GM10847 (cell line): ENCODE results near the gene NEDD8.

ENCODE experiments used
- POLR2A ChIP-seq: IDR thresholded peaks from 2 replicates; pipeline ENCODE4 v1.6.1; 2011; ENCODE audit not compliant: insufficient read length; ENCODE audit errors: extremely low read depth

Gene NEDD8

DNA sequence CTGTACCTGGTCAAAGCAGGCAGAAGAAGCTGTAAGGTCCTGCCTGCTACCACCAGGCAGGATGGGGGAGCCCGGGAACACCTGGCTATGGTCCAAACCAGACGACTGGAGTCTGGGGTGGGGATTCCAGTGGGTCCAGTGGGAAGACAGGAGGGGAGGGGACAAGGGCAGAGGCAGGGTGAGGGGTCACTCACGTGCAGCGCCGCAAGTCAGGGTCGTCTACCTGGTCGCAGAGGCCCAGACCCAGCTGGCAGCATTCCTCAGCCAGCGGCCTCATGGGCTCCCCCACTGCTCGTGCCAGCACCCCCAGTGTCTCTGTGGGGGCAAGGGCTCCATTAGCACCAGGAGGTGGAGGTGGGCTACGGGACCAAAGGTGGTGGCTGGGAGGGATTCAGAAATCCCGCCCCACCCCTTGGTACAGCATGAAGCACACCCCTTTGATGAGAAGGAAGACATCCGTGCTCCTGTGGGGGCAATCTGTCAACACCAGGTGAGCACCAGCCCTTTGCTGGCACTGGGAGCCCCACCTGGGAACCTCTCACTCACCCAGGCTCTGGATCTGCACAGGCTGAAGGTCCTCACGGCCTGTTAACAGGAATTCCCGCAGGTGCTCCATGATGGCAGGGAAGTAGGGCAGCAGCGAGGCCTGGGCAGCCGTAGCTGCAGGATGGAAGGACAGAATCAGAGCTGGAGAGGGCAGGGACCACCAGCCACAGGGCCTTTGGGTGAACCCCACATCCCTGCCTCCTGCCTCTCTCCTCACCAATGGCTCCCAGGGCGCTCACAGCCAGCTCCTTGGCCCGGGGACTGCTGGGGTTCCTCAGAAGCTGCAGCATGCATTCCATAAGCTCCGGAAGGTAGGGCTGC, 47.8 kb downstream of the NEDD8 start:
- no peak for TF ChIP-seq POLR2A

- no peak for TF ChIP-seq POLR2A
Observed at GRCh38 chr14:24183014-24183481, 49.1 kb downstream of the NEDD8 start.

- no peak for TF ChIP-seq POLR2A
Observed at GRCh38 chr14:24182110-24182882, 49.9 kb downstream of the NEDD8 start.

DNA sequence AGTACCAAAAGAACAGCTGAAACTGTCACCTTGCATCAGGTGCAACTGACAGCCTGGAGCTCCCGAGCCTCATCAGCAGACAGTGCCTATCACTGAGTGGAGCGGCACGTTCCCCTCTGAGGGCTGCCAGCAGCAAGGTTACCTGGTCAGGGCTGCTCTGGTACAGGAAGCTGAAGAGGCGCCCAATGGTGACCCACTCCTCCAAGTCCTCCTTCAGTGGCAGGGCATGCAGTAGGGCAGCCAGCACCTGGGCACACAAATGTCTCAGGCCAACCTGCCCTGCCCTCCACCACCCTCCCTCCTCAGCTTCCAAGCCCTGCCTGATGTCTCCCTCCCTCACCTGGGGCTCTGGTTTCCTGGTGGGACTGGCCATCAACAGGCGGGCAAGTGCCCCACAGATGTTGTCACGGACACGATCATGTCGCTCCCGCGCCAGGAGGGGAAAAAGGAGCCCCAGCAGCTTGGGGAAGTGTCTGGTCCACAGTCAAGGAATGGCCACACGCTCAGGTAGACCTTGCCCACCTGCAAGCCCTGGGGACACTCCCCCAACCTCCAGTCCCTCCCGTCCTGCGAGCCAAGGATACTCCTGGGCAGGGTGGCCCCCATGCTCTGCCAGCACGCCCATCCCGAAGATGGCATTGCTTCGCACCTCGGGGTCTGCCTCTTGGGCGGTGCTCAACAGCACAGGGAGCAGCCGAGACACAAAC, 50.6 kb downstream of the NEDD8 start:
- no peak for TF ChIP-seq POLR2A

- TF ChIP-seq POLR2A: no peak
Observed at GRCh38 chr14:24179961-24180796, 52.0 kb downstream of the NEDD8 start.

GRCh38 chr14:24179294-24179960, 52.7 kb downstream of the NEDD8 start:
- TF ChIP-seq POLR2A: no peak

DNA sequence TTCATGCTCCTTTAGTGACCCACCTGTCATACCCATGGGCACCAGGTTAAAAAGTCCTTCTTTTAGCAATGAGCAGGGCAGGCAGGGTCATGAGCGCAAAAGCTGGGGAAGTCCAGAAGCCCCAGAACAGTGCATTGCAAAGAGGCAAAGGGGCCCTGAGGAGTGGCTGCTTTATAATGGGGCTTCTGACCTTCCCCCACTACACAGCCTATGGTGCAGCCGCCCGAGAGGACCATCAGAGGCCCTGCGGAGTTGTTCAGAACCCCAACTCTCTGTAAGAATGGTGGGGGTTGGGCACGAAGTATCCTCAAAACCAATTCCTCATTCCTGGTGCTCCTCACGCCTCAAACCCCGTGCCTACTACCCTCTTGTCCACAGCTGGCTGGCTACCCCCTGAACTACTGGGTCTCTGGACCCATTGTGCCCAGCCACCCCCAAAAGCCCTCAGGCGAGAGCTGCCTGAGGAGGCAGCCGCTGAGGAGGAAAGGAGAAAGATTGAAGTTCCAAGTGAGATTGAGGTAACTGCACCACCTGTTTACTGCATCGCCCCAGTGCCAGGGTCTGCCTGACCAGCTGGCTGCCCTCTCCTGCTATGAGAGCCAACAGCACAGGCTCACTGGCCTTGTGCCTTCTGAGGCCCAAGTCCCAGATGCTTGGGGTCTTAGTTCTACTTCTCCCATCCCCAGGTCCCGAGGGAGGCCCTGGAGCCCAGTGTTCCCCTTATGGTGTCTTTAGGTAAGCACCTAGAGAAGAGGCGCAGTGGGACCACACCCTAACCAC, 53.6 kb downstream of the NEDD8 start:
- no peak for TF ChIP-seq POLR2A

- TF ChIP-seq POLR2A: no peak
Observed at GRCh38 chr14:24177891-24178290, 54.3 kb downstream of the NEDD8 start.

DNA sequence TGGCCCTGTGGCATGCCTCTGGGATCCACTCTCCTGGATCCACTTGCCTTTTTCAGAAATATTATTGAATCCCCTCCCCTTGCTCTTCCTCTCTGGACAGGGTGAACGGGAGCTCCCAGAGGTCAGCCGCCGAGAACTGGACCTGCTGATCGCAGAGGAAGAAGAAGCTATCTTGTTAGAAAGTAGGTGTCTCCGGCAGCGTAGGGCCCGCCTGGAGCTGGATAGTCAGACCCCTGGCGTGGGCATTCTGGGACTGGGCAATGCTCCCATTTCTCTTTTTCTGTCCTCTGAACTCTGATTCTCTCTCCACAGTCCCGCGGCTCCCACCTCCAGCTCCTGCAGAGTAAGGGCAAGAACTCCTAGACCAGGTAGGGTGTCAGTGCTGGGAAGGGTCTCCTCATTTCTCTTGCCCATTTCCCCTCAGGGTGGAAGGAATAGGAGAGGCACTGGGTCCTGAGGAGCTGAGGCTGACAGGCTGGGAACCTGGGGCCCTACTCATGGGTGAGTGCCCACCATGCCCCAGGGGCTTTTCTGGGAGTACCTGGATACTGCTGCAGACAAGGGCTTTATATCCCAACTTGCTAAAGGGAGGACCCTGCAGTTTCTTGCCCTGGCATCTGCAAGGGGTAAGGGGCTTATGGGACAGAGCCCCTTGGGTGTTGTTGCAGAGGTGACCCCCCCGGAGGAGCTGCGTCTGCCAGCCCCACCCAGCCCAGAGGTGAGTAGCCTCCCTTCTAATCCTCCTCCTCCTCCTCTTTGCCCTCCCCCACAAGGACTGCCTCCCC, 54.9 kb downstream of the NEDD8 start:
- TF ChIP-seq POLR2A: no peak

DNA sequence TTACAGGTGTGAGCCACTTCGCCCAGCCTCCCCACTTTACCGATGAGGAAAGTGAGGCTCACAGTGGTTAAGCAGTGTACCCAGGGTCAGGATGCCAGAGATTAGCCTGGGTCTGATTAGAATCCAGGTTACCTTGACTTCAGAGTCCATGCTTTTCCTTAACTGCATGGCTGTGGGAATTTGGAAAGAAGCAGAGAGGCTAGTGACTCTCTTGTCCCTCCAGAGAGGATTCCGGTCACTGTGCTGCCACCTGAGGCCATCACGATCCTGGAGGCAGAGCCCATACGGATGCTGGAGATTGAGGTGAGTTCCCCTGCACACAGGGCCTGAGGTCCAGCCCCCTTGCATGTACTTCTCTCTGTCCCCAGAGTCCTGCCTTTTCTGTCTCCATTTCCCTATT, 55.6 kb downstream of the NEDD8 start:
- TF ChIP-seq POLR2A: no peak

DNA sequence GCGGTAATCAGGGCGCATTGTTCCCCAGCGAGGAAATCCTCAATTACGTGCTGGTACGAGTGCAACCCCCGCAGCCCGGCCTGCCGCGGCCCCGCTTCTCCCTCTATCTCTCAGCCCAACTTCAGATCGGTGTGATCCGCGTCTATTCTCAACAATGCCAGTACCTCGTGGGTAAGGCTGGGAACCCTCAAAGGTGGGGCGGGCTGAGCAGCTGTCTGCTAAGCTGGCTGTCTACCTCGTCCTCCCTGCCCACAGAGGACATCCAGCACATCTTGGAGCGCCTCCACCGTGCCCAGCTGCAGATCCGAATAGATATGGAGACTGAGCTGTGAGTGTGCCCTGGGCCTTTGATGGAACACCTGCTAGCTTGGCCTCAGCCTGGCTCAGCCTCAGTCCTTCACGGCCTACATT, 59.3 kb downstream of the NEDD8 start:
- no peak for TF ChIP-seq POLR2A

DNA sequence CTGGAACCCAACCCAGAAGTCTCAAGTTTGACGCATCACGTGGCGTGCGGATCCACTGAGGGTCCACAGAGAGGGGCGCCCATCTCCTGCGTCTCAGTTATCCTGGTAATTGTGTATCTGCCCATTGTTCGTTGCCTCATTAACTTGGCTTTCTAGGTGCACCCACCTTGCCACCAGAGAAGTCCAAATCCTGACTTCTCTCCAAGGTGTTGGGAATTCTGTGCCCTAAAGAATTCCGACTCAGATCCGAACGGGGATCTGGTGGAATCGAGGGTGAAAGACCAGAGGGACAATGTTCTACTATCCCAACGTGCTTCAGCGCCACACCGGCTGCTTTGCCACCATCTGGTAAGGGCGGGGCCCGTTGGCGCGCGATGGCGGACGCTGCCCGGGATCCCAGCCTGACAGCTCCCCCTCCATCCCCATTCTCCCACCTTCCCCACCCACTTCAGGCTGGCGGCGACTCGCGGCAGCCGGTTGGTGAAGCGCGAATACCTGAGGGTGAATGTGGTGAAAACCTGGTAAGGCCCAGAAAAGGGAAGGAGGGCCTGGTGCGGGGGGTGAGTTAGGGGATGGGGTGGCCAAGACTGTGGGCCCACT, 59.8 kb downstream of the NEDD8 start:
- TF ChIP-seq POLR2A: no peak
